HepG2 (cell line): ENCODE measurements around the gene ARMH4. TPM values are rescaled to one million over a fixed set of nuclear protein-coding genes. Genes with fewer than 3 reads are reported as not detected.

ENCODE experiments used
- ATAC-seq: fragments of 200-7000 bp; cut with Tn5 transposase; 3 replicates; pipeline ENCODE4 v1.9.1; 2020; ENCODE audit warnings: mild to moderate bottlenecking, moderate library complexity
- BruUV-seq: library from RNA; stranded (reverse); fragments of 400-500 nt; replicated peaks from 2 replicates; lab custom pipeline; 2021; lab: Mats Ljungman, UMichigan
- CTCF ChIA-PET: fragments of 300-600 bp; formaldehyde crosslinking; extraction: SDS; loops from one replicate; lab custom pipeline; 2021; ENCODE audit warnings: low total read pairs, inconsistent platforms, low intra/inter-chr PET ratio; lab: Yijun Ruan, JAX
- POLR2A ChIA-PET: fragments of 350-600 bp; sonication (Branson Sonifier 250); formaldehyde crosslinking; loops from one replicate; lab custom pipeline; 2020; ENCODE audit warnings: antibody characterized with exemption, inconsistent platforms; lab: Yijun Ruan, JAX
- DNase-seq: peaks from one replicate; pipeline ENCODE4 v3.0.0-alpha.2; 2015; ENCODE audit warnings: low spot score
- FAIRE-seq: peaks from 3 replicates; lab custom pipeline; 2011; peaks lifted over from hg19 to GRCh38; lab: Jason Lieb, UNC
- H2AFZ ChIP-seq: one replicate; pipeline ENCODE4 v1.6.1; 2011; ENCODE audit warnings: low read length, inconsistent platforms
- H3K27ac ChIP-seq: fragments of 300-600 bp; 3 replicates; pipeline ENCODE4 v1.8.0; 2011; ENCODE audit warnings: mixed run types, mild to moderate bottlenecking, mixed read lengths, low read length, inconsistent platforms; ENCODE audit not compliant: insufficient read depth; ENCODE audit errors: extremely low read length
- H3K27me3 ChIP-seq, 2 experiments: fragments of 200-600 bp in 1 of 2; 2 replicates in 1 of 2; 3 replicates in 1 of 2; pipeline versions ENCODE4 v1.6.0 to v1.8.0; 2011; ENCODE audit warnings: low read length in 2 of 2, mild to moderate bottlenecking in 2 of 2, moderate library complexity in 2 of 2, inconsistent platforms in 1 of 2; ENCODE audit not compliant: insufficient read depth in 2 of 2, control insufficient read depth in 1 of 2
- H3K36me3 ChIP-seq, 2 experiments: fragments of 200-600 bp in 1 of 2; replicated peaks in 1 of 2; 2 replicates in 1 of 2; 3 replicates in 1 of 2; pipeline versions ENCODE4 v1.5.1 to v1.8.0; 2011; ENCODE audit warnings: low read length in 2 of 2, inconsistent platforms in 1 of 2; ENCODE audit not compliant: insufficient read depth in 2 of 2, control insufficient read depth in 1 of 2
- H3K4me1 ChIP-seq: 2 replicates; pipeline ENCODE4 v1.5.1; 2012; ENCODE audit warnings: low read length, inconsistent platforms; ENCODE audit not compliant: insufficient read depth
- H3K4me2 ChIP-seq: 2 replicates; pipeline ENCODE4 v1.6.0; 2011; ENCODE audit warnings: low read depth, low read length, inconsistent platforms
- H3K4me3 ChIP-seq, 3 experiments: fragments of 200-600 bp in 1 of 3; sonication (generic), shearing (Covaris generic) in 1 of 3; replicated peaks in 1 of 3; 2 replicates each; pipeline ENCODE4 v1.5.1; 2011 to 2016; ENCODE audit warnings: low read length in 3 of 3, inconsistent platforms in 2 of 3, low read depth in 2 of 3, mild to moderate bottlenecking in 2 of 3, control low read depth in 1 of 3, mixed read lengths in 1 of 3; ENCODE audit not compliant: insufficient read depth in 1 of 3
- H3K79me2 ChIP-seq: one replicate; pipeline ENCODE4 v1.6.1; 2011; ENCODE audit warnings: low read length, inconsistent platforms; ENCODE audit not compliant: insufficient read depth
- H3K9ac ChIP-seq: 2 replicates; pipeline ENCODE4 v1.6.0; 2011; ENCODE audit warnings: mild to moderate bottlenecking, low read depth, low read length, inconsistent platforms; ENCODE audit not compliant: insufficient read depth
- H3K9me3 ChIP-seq: 2 replicates; pipeline ENCODE4 v1.5.1; 2012; ENCODE audit warnings: mild to moderate bottlenecking, low read length
- H4K20me1 ChIP-seq: 2 replicates; pipeline ENCODE4 v1.6.0; 2011; ENCODE audit warnings: inconsistent platforms, mild to moderate bottlenecking, low read length, moderate library complexity; ENCODE audit not compliant: insufficient read depth
- BRD4 ChIP-seq: sonication (generic); formaldehyde crosslinking; IDR thresholded peaks from 2 replicates; pipeline ENCODE4 v1.4.0; 2020; ENCODE audit warnings: missing genetic modification reagents
- DPF2 ChIP-seq: sonication (generic); formaldehyde crosslinking; IDR thresholded peaks from 2 replicates; pipeline ENCODE4 v1.4.0; 2020; ENCODE audit warnings: mild to moderate bottlenecking, low read depth, missing genetic modification reagents, borderline replicate concordance
- FOXM1 ChIP-seq: sonication (generic); formaldehyde crosslinking; IDR thresholded peaks from 2 replicates; pipeline ENCODE4 v1.5.0; 2020; ENCODE audit warnings: missing genetic modification reagents
- KDM3A ChIP-seq: IDR thresholded peaks from 2 replicates; pipeline ENCODE4 v1.6.1; 2018; ENCODE audit warnings: low read depth, missing compliant biosample characterization
- KLF16 ChIP-seq, 2 experiments: sonication (generic) in 1 of 2; formaldehyde crosslinking in 1 of 2; IDR thresholded peaks; 2 replicates each; pipeline versions ENCODE4 v1.6.1 to v1.8.0; 2016 to 2023; ENCODE audit warnings: missing genetic modification reagents in 2 of 2, missing compliant biosample characterization in 1 of 2
- NCOA5 ChIP-seq: sonication (generic); formaldehyde crosslinking; IDR thresholded peaks from 2 replicates; pipeline ENCODE4 v1.4.0; 2020; ENCODE audit warnings: missing genetic modification reagents
- NFIC ChIP-seq: IDR thresholded peaks from 2 replicates; pipeline ENCODE4 v1.6.1; 2012; ENCODE audit warnings: mild to moderate bottlenecking, low read length, inconsistent platforms
- POGK ChIP-seq: sonication (generic); formaldehyde crosslinking; conservative IDR thresholded peaks from 2 replicates; pipeline ENCODE4 v1.8.0; 2022; ENCODE audit warnings: mild to moderate bottlenecking, moderate library complexity, missing genetic modification reagents
- SETDB1 ChIP-seq: sonication (generic); formaldehyde crosslinking; IDR thresholded peaks from 2 replicates; pipeline ENCODE4 v1.5.1; 2020; ENCODE audit warnings: missing genetic modification reagents, mild to moderate bottlenecking, borderline replicate concordance
- SRY ChIP-seq: sonication (generic); formaldehyde crosslinking; IDR thresholded peaks from 2 replicates; pipeline ENCODE4 v1.8.0; 2022; ENCODE audit warnings: mild to moderate bottlenecking, missing genetic modification reagents
- ZNF550 ChIP-seq: sonication (generic); formaldehyde crosslinking; IDR thresholded peaks from 2 replicates; pipeline ENCODE4 v1.4.0; 2020; ENCODE audit warnings: mild to moderate bottlenecking, missing genetic modification reagents, borderline replicate concordance
- ZNF574 ChIP-seq: sonication (generic); formaldehyde crosslinking; IDR thresholded peaks from 2 replicates; pipeline ENCODE4 v1.4.0; 2020; ENCODE audit warnings: missing genetic modification reagents
- ZNF598 ChIP-seq: sonication (generic); formaldehyde crosslinking; IDR thresholded peaks from 2 replicates; pipeline ENCODE4 v1.5.1; 2020; ENCODE audit warnings: mild to moderate bottlenecking, missing genetic modification reagents, borderline replicate concordance
- ZNF777 ChIP-seq: sonication (generic); formaldehyde crosslinking; IDR thresholded peaks from 2 replicates; pipeline ENCODE4 v1.4.0; 2020; ENCODE audit warnings: missing genetic modification reagents
- ZNF883 ChIP-seq: sonication (generic); formaldehyde crosslinking; IDR thresholded peaks from 2 replicates; pipeline ENCODE4 v1.5.1; 2020; ENCODE audit warnings: mild to moderate bottlenecking, missing genetic modification reagents; ENCODE audit errors: not compliant biosample characterization
- WGBS: methylation state at CpG from one replicate; pipeline ENCODE4 v1.1.6; 2017; ENCODE audit warnings: low lambda C conversion rate; 5-methylcytosine and 5-hydroxymethylcytosine counted together
- in situ Hi-C: cut with HindIII; loops from 2 replicates; pipeline ENCODE4 v1.10.0; 2017; ENCODE audit warnings: low pct_unique_long_range_greater_than_20kb; ENCODE audit not compliant: extremely low pct_ligation_motif_present
- intact Hi-C: fragments of 100-400 bp; cut with micrococcal nuclease; formaldehyde crosslinking; loops from one replicate; pipeline ENCODE4 v1.10.0; 2022; ENCODE audit not compliant: unreplicated experiment
- polyA plus RNA-seq, 8 experiments: library from polyadenylated mRNA; depleted of rRNA in 3 of 8; stranded (reverse) in 7 of 8; unstranded in 1 of 8; fragments of >200 nt; fragmentation: Illumina TruSeq in 4 of 8; extraction: Trizol in 4 of 8; gene quantifications; 2 replicates each; pipeline versions ENCODE4 v1.2.1 to v1.2.3, GENCODE V29; 2011 to 2016; ENCODE audit warnings: low read depth in 4 of 8, missing spikeins in 1 of 8, mixed read lengths in 1 of 8; ENCODE audit not compliant: insufficient read depth in 1 of 8
- total RNA-seq, 5 experiments: library from RNA; depleted of rRNA; stranded (reverse); fragments of >200 nt; fragmentation: Illumina TruSeq; extraction: Trizol; gene quantifications; 2 replicates each; pipeline ENCODE4 v1.2.3, GENCODE V29; 2016; ENCODE audit warnings: low read depth in 1 of 5

Gene ARMH4
- total and polyA plus RNA-seq, 2 of the 13 experiments (the other 11 are each of a cell fraction or from before 2014, with no cell fraction given) = 0.02 to 0.18 TPM

- no peak for TF ChIP-seq ZNF550 (CRISPR knock-in tag)
- TF ChIP-seq NFIC = no peak
- TF ChIP-seq DPF2 (CRISPR knock-in tag) = no peak
- no peak for TF ChIP-seq ZNF574
- TF ChIP-seq BRD4 (CRISPR knock-in tag) = no peak
- no peak for TF ChIP-seq NCOA5
Measured at GRCh38 chr14:58200846-58201245, 48.8 kb upstream of the ARMH4 start (continued).

- Histone ChIP-seq H3K9ac (peak overlapping the region; percentile 86), H3K79me2 (peaks cover 18% of the 10 kb centered on the region), H3K9me3 (no peaks in the 10 kb centered on the region), H4K20me1 (no peaks in the 10 kb centered on the region), H3K36me3 (peaks cover 0 to 2% of the 10 kb centered on the region in 2 experiments; a peak in 1 of 5 replicates), H3K4me2 (peak overlapping the region; percentile 73), H3K4me1 (peaks cover 24% of the 10 kb centered on the region), H3K27ac (peak overlapping the region; percentile 72), H3K27me3 (no peaks in the 10 kb centered on the region; a peak in 1 of 5 replicates), H2AFZ (peak overlapping the region; percentile 9), H3K4me3 (peak overlapping the region; percentile 93 to 98 (median 97))
- peak; percentile 17 for ATAC-seq
- 1% methylated on average over 11 of the region's 11 CpGs for WGBS
- TF ChIP-seq ZNF777 (CRISPR knock-in tag) (no peak), ZNF598 (CRISPR knock-in tag) (no peak), SETDB1 (no peak), SRY (CRISPR knock-in tag) (peak; percentile 13; the same call in 1 of the 2 replicates), FOXM1 (no peak), KDM3A (CRISPR knock-in tag) (no peak), KLF16 (CRISPR knock-in tag; IDR thresholded peaks at IDR 0.05) (0 out of 4 replicates have a peak, but pooled peaks of 1 of the 2 experiments have one; percentile 5), POGK (CRISPR knock-in tag) (no peak), ZNF883 (CRISPR knock-in tag) (no peak)
- intact Hi-C loops = loop anchor here (1.0 kb wide), 1 partner anchor 45 kb away; no protein-coding TSS in a partner anchor
- no peak for FAIRE-seq
- BruUV-seq = no TSS peak
- in situ Hi-C loops = no loop called here
- CTCF ChIA-PET = no interaction called here
- DNase-seq = no peak
- POLR2A ChIA-PET = interaction anchor here (0.6 to 2.4 kb wide), 3 partner anchors 32 to 98 kb away, joined by 3 to 17 read pairs (median 7); partner anchors contain the start of genes ARID4A and PSMA3
Measured at GRCh38 chr14:58200480-58200841, 48.4 kb upstream of the ARMH4 start.
